Upper lobe of left lung (tissue), 4 donors: ENCODE measurements around the gene MYL10.

Source experiments
- CTCF ChIP-seq, 6 experiments: fragments of 450-650 bp in 4 of 6; fragments of 200-600 bp in 2 of 6; sonication (generic) in 2 of 6; IDR thresholded peaks; one replicate each; pipeline ENCODE4 v1.5.1; 2016 to 2019; ENCODE audit warnings: antibody characterized with exemption in 6 of 6
- EP300 ChIP-seq, 4 donors: sonication (generic); formaldehyde crosslinking; IDR thresholded peaks; one replicate each; pipeline ENCODE4 v1.5.1; 2017; ENCODE audit warnings: antibody characterized with exemption in 4 of 4, control low read depth in 2 of 4
- POLR2AphosphoS5 ChIP-seq, 2 donors: sonication (generic); formaldehyde crosslinking; IDR thresholded peaks; one replicate each; pipeline ENCODE4 v1.5.1; 2017; ENCODE audit warnings: antibody characterized with exemption in 2 of 2

GRCh38 chr7:101673951-101674350 is 44.9 kb upstream of the MYL10 start:
- TF ChIP-seq CTCF (IDR thresholded peaks at IDR 0.05) (no peak), EP300 (IDR thresholded peaks at IDR 0.05) (no peak), POLR2AphosphoS5 (IDR thresholded peaks at IDR 0.05) (no peak)
